OCI-LY3 (cell line): ENCODE data around the gene CPM.

Source experiments
- EZH2phosphoT487 ChIP-seq: fragments of 200-600 bp; shearing (Covaris generic); IDR thresholded peaks from 2 replicates; pipeline ENCODE4 v1.6.1; 2018; ENCODE audit warnings: antibody characterized with exemption, mixed run types, low read depth
- TF ChIP-seq, protein P1 (sequence below): fragments of 200-600, 300-600 bp; sonication (generic); IDR thresholded peaks from 2 replicates; pipeline ENCODE4 v1.5.1; 2014; ENCODE audit warnings: antibody characterized with exemption, low read length, low read depth

DNA sequence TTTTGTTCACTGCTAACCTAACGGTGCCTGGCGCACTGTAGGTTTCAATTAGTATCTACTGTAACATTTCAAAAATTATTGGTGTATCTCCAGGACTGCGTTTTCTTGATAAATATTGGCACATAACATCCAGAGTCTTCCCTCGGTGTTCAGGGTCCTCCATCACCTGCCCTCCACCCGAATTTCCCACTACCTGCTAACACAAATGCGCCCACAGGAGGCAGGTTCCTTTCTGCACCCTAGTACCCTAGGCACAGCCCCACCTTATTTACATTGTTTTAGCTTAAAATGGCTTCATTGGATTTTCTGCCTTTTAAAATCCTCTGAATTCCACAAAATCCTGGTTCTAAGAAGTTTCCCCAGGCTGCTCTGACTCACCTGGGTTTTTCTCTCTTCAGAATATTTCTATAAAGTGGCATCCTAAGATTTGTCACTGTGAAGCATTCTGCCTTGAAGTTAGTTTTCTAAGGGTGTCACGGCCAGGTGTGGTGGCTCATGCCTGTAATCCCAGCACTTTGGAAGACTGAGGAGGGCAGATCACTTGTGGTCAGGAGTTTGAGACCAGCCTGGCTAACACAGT, 38.6 kb downstream of the CPM start:
- TF ChIP-seq, protein P1, sequence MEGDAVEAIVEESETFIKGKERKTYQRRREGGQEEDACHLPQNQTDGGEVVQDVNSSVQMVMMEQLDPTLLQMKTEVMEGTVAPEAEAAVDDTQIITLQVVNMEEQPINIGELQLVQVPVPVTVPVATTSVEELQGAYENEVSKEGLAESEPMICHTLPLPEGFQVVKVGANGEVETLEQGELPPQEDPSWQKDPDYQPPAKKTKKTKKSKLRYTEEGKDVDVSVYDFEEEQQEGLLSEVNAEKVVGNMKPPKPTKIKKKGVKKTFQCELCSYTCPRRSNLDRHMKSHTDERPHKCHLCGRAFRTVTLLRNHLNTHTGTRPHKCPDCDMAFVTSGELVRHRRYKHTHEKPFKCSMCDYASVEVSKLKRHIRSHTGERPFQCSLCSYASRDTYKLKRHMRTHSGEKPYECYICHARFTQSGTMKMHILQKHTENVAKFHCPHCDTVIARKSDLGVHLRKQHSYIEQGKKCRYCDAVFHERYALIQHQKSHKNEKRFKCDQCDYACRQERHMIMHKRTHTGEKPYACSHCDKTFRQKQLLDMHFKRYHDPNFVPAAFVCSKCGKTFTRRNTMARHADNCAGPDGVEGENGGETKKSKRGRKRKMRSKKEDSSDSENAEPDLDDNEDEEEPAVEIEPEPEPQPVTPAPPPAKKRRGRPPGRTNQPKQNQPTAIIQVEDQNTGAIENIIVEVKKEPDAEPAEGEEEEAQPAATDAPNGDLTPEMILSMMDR: no peak
- no peak for TF ChIP-seq EZH2phosphoT487
